ENCODE measurements around the gene GOLM1.

DNA sequence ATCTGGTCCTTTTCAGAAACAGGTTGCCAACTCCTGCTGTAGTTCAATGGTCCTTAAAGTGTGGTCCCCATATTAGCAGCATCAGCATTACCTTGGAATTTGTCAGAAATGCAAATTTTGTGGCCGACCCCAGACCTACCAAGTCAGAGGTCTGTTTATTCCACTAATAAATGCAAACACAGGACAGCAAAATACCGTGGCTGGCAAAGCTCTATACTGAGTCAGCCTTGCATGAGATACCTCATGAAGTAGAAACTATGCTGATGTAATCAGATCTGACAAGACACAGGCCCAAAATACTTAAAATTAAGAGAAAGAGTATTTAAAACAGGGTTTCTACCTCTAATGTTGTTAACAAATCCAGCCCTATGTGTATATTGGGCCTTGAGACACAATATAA, 3.0 kb downstream of the GOLM1 start:
- no peak for TF ChIP-seq EZH2 (IDR thresholded peaks at IDR 0.05)
- no peak for TF ChIP-seq POLR2AphosphoS5 (IDR thresholded peaks at IDR 0.05; ENCODE audit: borderline replicate concordance, low read depth, low read length)
- no peak for TF ChIP-seq FOXP2 (optimal IDR thresholded peaks at IDR 0.05; ENCODE audit: control extremely low read depth, extremely low read length, insufficient read depth)
